Stimulated activated CD4-positive, alpha-beta T cell treated with anti-CD3 and anti-CD28 coated beads, Interleukin-2, amount 100 ng/mL, for 24 hours (primary cell): Measurements from ENCODE around the gene CDK12.
A peak's percentile ranks its signal among the peaks of the same experiment; 100 is the strongest.
"Not testable (repeated sequence)": the region's sequence is repeated elsewhere in the genome, so short reads cannot be mapped to it uniquely, and the experiment has no call there.

Source experiments
- DNase-seq, 2 donors: peaks; one replicate each; pipeline ENCODE4 v3.0.0-alpha.2; 2020

CDK12 gene

GRCh38 chr17:39461113-39461925 lies at the start of gene CDK12:
CDK12 (plus strand) TSS chr17:39461486; CDS start chr17:39462072, 586 bp downstream.
- peak; percentile 92 to 94 for DNase-seq

DNA sequence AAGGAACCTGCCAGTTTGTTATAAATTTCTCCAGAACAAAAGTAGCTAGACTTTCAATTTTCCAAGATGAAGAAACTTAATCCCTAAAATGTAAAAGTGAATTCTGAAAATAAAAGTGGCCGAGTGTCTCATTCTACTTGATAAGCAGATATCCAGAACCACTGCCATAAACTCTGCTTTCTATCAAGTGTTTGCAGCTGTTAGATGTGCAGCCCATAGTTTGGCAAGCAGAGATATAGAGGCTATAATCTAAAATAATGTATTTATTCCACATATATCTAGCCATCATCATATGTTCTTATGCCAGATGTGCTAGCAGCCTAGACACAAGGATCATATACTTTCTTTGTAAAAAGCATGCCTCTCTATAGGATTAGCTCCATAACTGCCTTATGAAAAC lies 45.1 kb upstream of the CDK12 start:
- DNase-seq = no peak

DNA sequence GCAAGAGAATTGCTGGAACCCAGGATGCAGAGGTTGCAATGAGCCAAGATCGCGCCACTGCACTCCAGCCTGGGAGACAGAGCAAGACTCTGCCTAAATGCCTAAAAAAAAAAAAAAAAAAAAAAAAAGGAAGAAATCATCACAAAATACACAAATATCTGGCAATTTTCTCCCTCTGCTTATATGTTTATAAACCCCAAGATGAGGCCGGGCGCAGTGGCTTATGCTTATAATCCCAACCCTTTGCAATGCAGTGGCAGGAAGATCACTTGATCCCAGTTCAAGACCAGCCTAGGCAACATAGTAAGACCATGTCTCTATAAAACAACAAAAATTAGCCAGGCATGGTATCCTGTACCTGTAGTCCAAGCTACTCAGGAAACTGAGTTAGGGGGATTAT lies 31.7 kb upstream of the CDK12 start:
- no peak for DNase-seq

DNA sequence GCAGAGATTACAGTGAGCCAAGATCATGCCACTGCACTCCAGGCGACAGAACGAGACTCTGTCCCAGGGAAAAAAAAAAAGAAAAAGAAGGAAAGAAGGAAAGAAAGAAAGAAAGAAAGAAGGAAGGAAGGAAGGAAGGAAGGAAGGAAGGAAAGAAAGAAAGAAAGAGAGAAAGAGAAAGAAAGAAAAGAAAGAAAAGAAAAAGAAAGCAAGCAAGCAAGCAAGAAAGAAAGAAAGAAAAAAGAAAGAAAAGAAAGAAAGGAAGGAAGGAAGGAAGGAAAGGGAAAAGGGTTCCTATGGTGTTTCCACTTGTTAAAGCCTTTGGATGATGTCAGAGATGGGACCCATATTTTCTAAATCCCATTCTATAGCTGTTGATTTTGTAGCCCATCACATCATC lies 21.4 kb upstream of the CDK12 start:
- not testable (repeated sequence) for DNase-seq

DNA sequence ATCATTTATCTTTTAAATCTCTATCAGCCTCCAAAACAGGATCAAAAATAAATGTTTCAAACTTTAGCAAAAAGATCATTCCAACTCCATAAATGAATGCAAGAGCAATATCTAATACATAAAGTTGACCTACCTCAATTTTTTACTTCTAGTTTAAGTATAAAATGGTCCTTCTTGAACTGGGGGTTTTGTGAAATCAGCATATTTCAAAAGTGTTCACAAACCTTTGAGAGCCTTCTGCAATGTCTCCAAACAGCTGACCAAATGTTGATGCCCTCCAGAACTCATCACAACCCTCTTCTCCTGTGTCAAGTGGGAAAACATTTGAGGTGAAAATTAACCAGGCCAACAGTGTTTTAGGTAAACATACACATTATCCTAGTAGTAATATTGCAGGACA lies 18.0 kb upstream of the CDK12 start:
- no peak for DNase-seq

DNA sequence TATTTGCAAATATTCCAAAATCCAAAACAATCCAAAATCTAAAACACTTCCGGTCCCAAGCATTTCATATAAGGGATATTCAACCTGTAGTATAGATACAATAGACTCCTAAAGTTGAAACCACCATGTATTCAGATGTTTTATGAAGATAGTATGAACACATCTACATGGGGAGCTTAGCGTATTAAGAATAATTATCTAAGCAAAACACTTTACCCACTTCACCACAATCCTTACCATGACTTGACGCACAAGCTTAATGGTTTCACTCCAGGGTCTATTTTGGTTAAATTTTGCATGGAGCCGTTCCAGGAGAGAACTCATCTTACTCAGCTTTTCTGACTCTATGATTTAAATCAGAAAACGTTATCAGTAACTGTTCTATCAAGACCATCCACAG lies 13.7 kb upstream of the CDK12 start:
- no peak for DNase-seq

DNA sequence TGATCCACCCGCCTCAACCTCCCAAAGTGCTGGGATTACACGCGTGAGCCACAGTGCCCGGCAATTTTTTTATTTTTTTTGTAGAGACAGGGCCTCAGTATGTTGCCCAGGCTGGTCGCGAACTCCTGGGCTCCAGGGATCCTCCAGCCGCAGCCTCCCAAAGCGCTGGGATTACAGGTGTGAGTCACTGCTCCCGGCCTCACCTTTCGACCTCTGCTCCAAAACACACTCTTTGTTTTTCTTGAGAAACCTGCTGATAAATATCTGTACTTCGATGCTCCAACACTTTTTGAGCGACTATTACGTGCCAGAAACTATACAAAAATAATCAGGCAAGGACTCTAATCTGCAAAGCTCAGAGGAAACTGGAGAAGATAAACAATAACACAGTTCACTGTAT lies 11.2 kb upstream of the CDK12 start:
- no peak for DNase-seq

DNA sequence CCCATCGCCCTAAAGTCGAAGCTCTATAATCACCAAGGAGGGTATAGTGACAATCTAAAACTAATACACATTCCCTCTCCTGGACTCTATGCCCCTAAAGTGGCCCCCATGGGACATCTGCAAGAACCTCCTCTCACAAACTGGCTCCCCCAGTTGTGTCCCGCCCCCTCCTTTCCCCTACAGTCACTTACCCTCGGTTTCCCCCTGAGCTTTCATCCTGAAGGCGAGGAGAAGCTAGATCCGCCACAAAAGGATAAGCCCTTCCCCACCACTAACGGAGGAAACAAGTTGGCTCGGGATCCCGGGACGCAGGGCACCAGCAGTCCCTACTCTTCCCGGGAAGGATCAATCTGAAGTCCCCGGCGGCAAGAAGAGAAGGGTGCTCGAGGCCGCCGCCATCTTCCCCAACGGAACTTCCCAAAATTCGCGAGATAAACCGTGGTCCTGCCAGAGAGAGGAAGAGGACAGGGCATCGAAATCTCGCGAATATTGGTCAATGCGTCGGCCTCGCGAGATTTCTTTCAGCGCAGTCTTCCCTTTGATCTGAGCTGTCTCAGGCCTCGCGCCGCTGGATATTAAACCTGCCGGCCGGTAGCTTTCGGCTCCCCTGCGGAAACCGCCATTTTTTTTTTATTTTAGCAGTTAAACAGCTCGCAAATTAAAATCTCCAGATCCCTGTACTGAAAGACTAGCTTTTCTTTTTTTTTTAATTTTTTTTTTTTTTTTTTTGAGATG lies 10.3 kb upstream of the CDK12 start, which contains the start of gene MED1:
TSS of gene MED1 (minus strand) at position 417 of the 735 bp plus-strand sequence. CDS start at position 216, 201 bp downstream.
- peak; percentile 88 to 91 for DNase-seq

DNA sequence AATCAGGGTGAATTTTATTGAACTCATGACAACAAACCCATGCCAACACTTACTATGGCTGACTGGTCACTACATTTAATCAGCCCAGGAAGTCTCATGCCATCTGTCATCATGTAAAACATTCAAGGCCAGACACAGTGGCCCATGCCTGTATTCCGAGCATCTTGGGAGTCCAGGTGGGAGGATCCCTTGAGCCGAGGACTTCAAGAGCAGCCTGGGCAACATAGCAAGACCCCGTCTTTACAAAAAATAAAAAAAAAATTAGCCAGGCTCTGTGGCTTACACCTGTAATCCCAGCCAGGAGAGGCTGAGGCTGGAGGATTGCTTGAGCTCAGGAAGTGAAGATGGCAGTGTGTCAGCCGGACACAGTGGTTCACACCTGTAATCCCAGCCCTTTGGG lies 5.4 kb upstream of the CDK12 start:
- DNase-seq = no peak

DNA sequence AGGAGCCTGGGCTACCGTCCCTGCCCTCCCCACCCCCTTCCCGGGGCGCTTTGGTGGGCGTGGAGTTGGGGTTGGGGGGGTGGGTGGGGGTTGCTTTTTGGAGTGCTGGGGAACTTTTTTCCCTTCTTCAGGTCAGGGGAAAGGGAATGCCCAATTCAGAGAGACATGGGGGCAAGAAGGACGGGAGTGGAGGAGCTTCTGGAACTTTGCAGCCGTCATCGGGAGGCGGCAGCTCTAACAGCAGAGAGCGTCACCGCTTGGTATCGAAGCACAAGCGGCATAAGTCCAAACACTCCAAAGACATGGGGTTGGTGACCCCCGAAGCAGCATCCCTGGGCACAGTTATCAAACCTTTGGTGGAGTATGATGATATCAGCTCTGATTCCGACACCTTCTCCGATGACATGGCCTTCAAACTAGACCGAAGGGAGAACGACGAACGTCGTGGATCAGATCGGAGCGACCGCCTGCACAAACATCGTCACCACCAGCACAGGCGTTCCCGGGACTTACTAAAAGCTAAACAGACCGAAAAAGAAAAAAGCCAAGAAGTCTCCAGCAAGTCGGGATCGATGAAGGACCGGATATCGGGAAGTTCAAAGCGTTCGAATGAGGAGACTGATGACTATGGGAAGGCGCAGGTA lies 762 bp downstream of the CDK12 start:
- no peak for DNase-seq

GRCh38 chr17:39462631-39463375 lies 1.5 kb downstream of the CDK12 start:
- no peak for DNase-seq

DNA sequence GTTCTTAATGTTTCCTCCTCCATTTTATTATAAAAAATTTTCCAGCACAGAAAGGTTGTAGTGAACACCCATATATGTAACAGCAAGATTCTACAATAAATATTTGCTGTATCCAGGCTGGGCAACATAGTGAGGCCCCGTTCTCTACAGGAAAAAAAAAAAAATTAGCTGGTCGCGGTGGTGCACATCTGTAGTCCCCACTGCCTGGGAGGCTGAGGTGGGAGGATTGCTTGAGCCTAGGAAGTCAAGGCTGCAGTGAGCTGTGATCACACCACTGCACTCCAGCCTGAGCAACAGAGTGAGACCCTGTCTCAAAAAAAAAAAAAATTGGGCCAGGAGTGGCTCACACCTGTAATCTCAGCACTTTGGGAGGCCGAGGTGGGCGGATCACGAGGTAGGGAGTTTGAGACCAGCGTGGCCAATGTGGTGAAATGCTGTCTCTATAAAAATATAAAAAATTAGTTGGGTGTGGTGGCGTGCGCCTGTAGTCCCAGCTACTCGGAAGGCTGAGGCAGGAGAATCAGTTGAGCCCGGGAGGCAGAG lies 3.4 kb downstream of the CDK12 start:
- not testable (repeated sequence) for DNase-seq

GRCh38 chr17:39468610-39469009 lies 7.3 kb downstream of the CDK12 start:
- not testable (repeated sequence) for DNase-seq

GRCh38 chr17:39473310-39473709 lies 12.0 kb downstream of the CDK12 start:
- no peak for DNase-seq

DNA sequence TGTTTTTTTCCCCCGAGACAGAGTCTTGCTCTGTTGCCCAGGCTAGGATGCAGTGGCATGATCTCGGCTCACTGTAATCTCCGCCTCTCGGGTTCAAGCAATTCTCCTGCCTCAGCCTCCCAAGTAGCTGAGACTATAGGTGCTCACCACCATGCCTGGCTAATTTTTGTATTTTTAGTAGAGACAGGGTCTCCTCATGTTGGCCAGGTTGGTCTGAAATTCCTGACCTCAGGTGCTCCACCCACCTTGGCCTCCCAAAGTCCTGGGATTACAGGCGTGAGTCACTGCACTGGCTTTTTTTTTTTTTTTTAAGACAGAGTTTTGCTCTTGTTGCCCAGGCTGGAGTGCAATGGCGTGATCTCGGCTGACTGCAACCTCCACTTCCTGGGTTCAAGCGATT lies 18.3 kb downstream of the CDK12 start:
- DNase-seq = not testable (repeated sequence)

DNA sequence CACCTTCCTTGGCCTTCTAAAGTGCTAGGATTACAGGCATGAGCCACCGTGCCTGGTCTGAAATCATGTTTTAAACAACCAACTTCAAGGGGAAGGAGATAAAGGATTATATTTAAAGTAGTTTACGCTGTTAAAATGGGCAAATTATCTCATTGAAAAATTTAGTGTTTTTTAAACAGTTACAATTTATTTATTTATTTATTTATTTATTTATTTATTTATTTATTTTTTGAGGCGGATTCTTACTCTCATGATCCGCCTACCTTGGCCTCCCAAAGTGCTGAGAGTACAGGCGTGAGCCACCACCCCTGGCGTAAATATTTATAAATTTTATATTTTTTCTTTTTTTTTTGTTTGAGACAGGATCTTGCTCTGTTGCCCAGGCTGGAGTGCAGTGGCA lies 22.2 kb downstream of the CDK12 start:
- no peak for DNase-seq

- DNase-seq = no peak
Observed at GRCh38 chr17:39484178-39484577, 22.9 kb downstream of the CDK12 start.

DNA sequence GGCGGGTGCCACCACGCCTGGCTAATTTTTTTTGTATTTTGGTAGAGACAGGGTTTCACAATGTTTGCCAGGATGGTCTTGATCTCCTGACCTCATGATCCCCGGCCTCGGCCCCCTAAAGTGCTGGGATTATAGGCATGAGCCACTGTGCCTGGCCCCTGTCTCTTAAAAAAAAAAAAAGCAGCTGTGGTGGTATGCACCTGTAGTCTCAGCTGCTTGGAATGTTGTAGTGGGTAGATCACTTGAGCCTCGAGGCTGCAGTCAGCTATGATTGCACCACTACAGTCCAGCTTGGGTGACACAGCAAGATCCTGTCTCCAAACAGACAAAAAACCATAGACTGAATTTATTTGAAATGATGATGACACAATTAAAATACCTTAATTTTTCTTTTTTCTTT lies 24.3 kb downstream of the CDK12 start:
- DNase-seq = no peak

- DNase-seq = no peak
Observed at GRCh38 chr17:39486242-39486641, 25.0 kb downstream of the CDK12 start.

- DNase-seq = not testable (repeated sequence)
Observed at GRCh38 chr17:39487490-39487889, 26.2 kb downstream of the CDK12 start.

DNA sequence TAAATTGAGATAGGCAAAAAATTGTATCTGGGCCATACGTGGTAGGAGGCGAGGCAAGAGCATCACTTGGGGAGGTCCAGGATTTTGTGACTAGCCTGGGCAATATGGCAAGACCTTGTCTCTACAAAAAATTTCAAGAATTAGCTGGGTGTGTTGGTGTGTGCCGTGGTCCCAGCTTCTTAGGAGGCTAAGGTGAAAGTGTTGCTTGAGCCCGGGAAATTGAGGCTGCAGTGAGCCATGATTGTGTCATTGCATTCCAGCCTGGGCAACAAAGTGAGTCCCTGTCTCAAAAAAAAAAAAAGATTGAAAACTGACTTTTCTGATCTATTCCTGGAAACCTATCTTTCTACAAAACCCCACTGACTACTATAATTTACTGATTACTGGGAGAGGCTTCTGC lies 26.7 kb downstream of the CDK12 start:
- no peak for DNase-seq

DNA sequence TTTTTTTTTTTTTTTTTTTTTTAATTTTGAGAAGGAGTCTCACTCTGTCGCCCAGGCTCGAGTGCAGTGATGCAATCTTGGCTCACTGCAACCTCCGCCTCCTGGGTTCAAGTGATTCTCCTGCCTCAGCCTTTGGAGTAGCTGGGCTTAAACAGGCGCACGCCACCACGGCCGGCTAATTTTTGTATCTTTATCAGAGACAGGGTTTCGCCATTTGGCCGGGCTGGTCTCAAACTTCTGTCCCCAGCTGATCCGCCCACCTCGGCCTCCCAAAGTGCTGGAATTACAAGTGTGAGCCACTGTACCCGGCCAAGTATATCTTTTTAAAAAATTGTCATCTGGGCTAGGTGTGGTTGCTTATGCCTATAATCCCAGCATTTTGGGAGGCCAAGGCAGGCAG lies 35.6 kb downstream of the CDK12 start:
- DNase-seq = not testable (repeated sequence)

DNA sequence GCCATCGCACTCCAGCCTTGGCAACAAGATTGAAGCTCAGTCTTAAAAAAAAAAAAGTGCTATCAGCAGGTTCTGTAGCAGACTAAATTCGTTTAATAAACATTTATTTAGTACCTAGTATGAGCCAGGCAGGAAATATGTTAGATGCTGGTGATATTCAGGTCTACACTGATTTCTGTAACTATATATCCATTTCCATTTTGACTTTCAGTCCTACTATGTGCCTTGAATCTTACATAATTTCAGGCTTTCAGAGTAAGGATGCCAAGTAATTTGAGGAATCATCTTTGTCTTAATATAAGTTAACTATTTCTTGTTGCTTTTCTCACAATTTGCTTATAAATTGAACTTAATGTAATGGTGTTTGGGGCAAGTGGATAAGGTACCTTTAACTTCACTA lies 46.2 kb downstream of the CDK12 start:
- DNase-seq = no peak
